Measurements from ENCODE around the gene P4HA1. TPM values are rescaled to one million over a fixed set of nuclear protein-coding genes. Genes with fewer than 3 reads are reported as not detected.

P4HA1 gene
- total RNA-seq, 1 donor from 2014 or later: 35.6 TPM

DNA sequence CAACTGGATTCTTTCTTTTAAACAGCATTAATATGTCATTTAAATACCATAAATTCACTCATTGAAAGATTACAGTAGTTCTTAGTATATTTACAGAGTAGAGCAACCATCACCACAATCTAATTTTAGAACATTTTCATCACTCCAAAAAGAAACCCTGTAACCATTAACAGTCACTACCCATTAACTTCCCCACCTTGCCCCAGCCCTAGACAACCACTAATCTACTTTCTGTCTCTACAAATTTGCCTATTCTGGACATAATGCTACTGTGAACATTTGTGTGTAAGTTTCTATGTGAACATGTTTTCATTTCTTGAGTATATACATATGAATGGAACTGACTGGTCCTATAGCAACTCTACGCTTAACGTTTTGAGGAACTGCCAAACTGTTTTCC, 42.4 kb downstream of the P4HA1 start:
- no peak for DNase-seq (ENCODE audit: low read depth)
- Histone ChIP-seq H3K4me3 (ENCODE audit: low read depth, low read length) (no peak overlapping the region), H3K36me3 (ENCODE audit: control insufficient read depth, insufficient read depth, low read length) (no peaks in the 10 kb centered on the region), H3K27me3 (ENCODE audit: control insufficient read depth, insufficient read depth, low read length) (no peaks in the 10 kb centered on the region)
- TF ChIP-seq, protein P1, sequence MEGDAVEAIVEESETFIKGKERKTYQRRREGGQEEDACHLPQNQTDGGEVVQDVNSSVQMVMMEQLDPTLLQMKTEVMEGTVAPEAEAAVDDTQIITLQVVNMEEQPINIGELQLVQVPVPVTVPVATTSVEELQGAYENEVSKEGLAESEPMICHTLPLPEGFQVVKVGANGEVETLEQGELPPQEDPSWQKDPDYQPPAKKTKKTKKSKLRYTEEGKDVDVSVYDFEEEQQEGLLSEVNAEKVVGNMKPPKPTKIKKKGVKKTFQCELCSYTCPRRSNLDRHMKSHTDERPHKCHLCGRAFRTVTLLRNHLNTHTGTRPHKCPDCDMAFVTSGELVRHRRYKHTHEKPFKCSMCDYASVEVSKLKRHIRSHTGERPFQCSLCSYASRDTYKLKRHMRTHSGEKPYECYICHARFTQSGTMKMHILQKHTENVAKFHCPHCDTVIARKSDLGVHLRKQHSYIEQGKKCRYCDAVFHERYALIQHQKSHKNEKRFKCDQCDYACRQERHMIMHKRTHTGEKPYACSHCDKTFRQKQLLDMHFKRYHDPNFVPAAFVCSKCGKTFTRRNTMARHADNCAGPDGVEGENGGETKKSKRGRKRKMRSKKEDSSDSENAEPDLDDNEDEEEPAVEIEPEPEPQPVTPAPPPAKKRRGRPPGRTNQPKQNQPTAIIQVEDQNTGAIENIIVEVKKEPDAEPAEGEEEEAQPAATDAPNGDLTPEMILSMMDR (IDR thresholded peaks at IDR 0.05; ENCODE audit: insufficient read depth, low read length, poor library complexity, severe bottlenecking): no peak

DNA sequence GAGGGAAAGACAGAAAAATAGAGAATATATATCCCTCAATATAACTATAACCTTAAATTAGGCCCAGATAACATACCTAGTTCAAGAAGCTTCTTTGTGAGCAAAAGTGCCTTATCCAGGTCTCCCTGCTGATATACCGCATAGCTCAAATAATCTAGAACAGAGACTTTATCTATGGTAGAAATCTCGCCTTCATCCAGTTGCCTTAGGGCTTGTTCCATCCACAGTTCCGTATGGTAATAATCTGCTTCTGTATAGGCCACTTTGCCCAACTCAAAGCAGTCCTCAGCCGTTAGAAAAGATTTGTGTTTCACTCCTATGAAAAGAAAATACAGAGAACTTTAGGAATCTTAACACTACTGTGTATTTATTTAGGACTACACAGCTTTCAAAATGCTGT, 43.4 kb downstream of the P4HA1 start:
- no peak for DNase-seq (ENCODE audit: low read depth)
- TF ChIP-seq, protein P1 (IDR thresholded peaks at IDR 0.05; ENCODE audit: insufficient read depth, low read length, poor library complexity, severe bottlenecking): no peak
- no peaks in the 10 kb centered on the region for H3K27me3 ChIP-seq (ENCODE audit: control insufficient read depth, insufficient read depth, low read length)
- no peaks in the 10 kb centered on the region for H3K36me3 ChIP-seq (ENCODE audit: control insufficient read depth, insufficient read depth, low read length)
- no peak overlapping the region for H3K4me3 ChIP-seq (ENCODE audit: low read depth, low read length)

DNA sequence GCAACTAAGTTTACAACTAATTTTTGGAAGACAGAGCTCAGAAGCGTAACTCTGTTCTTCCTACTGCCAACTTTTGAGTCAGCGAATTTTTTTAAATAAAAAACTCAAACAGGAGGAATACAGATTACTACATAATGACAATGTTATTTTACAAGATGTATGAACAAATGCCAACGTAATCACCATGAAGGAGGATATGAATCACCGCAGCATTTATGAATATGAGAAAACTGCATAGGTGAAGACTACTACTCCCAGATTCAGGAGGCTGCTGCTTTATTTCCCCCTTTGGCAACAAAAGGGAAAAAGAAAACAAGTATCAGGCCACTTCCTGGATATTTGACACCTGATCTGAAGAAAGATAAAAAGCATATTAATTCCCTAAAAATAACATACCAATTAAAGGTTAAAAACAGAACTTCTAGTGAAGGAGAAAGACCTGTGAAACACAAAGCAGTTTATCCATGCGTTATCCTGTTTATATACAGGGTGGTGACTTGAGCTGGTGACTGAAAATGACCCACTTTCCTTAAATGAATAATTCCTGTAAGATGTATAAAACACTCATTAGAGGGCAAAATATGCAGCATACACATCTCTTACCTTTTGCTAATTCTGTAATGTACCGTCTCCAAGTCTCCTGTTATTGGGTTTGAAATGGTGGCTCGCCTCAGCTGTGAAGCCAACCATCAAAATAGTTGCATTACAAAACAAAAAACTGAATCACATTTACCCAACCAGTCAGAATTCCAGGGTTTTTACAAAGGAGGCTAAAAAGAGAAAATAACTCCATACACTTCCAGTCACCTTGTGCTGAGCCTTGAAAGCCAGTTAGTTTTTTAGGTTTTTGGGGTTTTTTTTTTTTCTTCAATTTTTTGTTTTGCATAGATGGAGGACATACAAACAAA, 52.0 kb downstream of the P4HA1 start:
- no peaks in the 10 kb centered on the region for H3K27me3 ChIP-seq (ENCODE audit: control insufficient read depth, insufficient read depth, low read length)
- TF ChIP-seq, protein P1 (IDR thresholded peaks at IDR 0.05; ENCODE audit: insufficient read depth, low read length, poor library complexity, severe bottlenecking): no peak
- H3K4me3 ChIP-seq (ENCODE audit: low read depth, low read length): no peak overlapping the region
- peak; percentile 21 for DNase-seq (ENCODE audit: low read depth)
- H3K36me3 ChIP-seq (ENCODE audit: control insufficient read depth, insufficient read depth, low read length): no peaks in the 10 kb centered on the region

DNA sequence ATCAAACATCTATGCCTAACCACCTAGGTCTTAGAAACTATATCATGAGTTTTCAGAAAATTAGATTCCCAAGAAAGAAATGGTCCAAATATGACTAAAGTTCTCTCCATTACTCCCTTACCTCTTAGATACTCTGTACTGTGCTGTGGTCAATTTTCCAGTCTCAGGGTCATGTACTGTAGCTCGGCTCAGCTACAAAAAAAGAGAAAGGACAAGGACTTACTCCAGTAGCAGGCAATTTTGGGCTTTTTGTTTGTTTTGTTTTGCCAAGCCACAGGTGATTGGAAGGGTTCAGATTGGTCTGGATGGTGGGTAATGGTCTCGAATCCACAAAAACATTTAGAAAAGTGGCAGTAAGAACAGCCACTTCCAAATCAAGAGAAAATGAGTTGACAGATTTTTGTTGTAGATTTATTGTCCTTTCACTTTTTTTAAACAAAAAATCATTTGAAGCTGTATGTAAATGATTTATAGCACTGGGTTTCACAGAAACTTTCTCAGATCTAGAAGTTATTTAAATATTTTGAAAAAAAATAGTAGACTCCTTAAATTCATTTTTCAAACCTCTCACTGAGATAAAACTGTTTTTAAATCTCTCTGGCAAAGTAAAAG, 52.8 kb downstream of the P4HA1 start:
- TF ChIP-seq, protein P1 (IDR thresholded peaks at IDR 0.05; ENCODE audit: insufficient read depth, low read length, poor library complexity, severe bottlenecking): no peak

DNA sequence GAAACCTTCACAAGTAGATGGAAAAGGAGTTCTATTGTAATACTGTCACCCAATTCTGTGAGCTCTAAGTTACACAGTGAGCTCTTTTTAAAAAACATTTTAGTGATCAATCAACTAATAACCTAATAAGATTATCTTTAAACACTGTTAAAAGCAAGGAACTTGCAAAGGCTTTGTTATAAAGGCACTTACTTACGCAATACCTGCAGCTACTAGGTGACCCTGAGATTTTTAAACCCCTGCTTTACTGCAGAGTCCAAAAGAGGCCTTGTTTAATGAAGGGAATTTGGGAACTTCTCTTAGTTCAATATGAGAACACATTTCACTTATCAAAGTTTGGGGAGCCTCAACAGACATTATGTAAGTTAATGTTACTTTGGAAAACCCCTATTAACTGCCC, 53.3 kb downstream of the P4HA1 start:
- no peak for DNase-seq (ENCODE audit: low read depth)
- Histone ChIP-seq H3K36me3 (ENCODE audit: control insufficient read depth, insufficient read depth, low read length) (no peaks in the 10 kb centered on the region), H3K4me3 (ENCODE audit: low read depth, low read length) (no peak overlapping the region), H3K27me3 (ENCODE audit: control insufficient read depth, insufficient read depth, low read length) (no peaks in the 10 kb centered on the region)
- TF ChIP-seq, protein P1 (IDR thresholded peaks at IDR 0.05; ENCODE audit: insufficient read depth, low read length, poor library complexity, severe bottlenecking): no peak

More for the DNA sequence above, 52.8 kb downstream of the P4HA1 start:
- H3K36me3 ChIP-seq (ENCODE audit: control insufficient read depth, insufficient read depth, low read length): no peaks in the 10 kb centered on the region
- H3K4me3 ChIP-seq (ENCODE audit: low read depth, low read length): no peak overlapping the region
- DNase-seq (ENCODE audit: low read depth): no peak
- H3K27me3 ChIP-seq (ENCODE audit: control insufficient read depth, insufficient read depth, low read length): no peaks in the 10 kb centered on the region
